ENCODE results near the gene FFAR1.
"Not testable (repeated sequence)": the region's sequence is repeated elsewhere in the genome, so short reads cannot be mapped to it uniquely, and the experiment has no call there.

Gene FFAR1

DNA sequence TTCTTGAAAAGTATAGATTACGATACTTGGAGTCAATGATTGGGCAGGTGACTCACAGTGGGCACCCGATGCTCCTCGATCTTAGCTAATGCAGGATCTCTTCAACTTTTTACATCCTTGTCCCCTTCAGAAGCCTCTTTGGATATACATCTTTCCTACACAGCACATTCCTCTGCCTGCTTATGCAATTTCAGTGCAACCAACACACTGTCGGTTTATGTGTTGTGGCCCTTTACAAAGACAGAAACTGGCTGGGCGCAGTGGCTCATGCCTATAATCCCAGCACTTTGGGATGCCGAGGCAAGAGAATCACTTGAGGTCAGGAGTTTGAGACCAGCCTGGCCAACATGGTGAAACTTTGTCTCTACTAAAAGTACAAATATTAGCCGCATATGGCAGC, 25.8 kb downstream of the FFAR1 start:
- no peaks in the 10 kb centered on the region for H3K27me3 ChIP-seq (ENCODE audit: control insufficient read depth in 2 of 2, insufficient read depth in 2 of 2, low read length in 2 of 2)
- no peak overlapping the region for H3K9ac ChIP-seq (ENCODE audit: low read depth in 1 of 2, low read length in 2 of 2)
- H3K9me3 ChIP-seq (ENCODE audit: control insufficient read depth in 2 of 2, low read length in 2 of 2): no peaks in the 10 kb centered on the region
- no peaks in the 10 kb centered on the region for H3K4me1 ChIP-seq (ENCODE audit: control insufficient read depth in 2 of 2, insufficient read depth in 2 of 2, low read length in 2 of 2)
- no peak overlapping the region for H3K4me3 ChIP-seq (ENCODE audit: low read length in 2 of 2)
- no peaks in the 10 kb centered on the region for H3K36me3 ChIP-seq (ENCODE audit: control insufficient read depth in 2 of 2, insufficient read depth in 2 of 2, low read length in 2 of 2)
- no peak overlapping the region for H3K27ac ChIP-seq (ENCODE audit: low read depth in 2 of 2, low read length in 2 of 2)

DNA sequence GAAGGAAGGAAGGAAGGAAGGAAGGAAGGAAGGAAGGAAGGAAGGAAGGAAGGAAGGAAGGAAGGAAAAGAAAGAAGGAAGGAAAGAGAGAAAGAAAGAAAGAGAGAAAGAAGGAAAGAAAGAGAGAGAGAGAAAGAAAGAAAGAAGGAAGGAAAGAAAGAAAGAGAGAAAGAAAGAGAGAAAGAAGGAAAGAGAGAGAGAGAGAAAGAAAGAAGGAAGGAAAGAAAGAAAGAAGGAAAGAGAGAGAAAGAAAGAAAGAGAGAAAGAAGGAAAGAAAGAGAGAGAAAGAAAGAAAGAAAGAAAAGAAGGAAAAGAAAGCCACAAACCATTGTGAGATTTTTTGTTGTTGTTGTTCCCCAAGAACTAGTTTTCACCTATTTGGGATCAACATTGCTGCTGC, 26.3 kb downstream of the FFAR1 start:
- H3K9me3 ChIP-seq (ENCODE audit: control insufficient read depth in 2 of 2, low read length in 2 of 2); H3K27me3 ChIP-seq (ENCODE audit: control insufficient read depth in 2 of 2, insufficient read depth in 2 of 2, low read length in 2 of 2); H3K9ac ChIP-seq (ENCODE audit: low read depth in 1 of 2, low read length in 2 of 2); H3K4me3 ChIP-seq (ENCODE audit: low read length in 2 of 2); H3K4me1 ChIP-seq (ENCODE audit: control insufficient read depth in 2 of 2, insufficient read depth in 2 of 2, low read length in 2 of 2); H3K36me3 ChIP-seq (ENCODE audit: control insufficient read depth in 2 of 2, insufficient read depth in 2 of 2, low read length in 2 of 2); H3K27ac ChIP-seq (ENCODE audit: low read depth in 2 of 2, low read length in 2 of 2): not testable (repeated sequence)

DNA sequence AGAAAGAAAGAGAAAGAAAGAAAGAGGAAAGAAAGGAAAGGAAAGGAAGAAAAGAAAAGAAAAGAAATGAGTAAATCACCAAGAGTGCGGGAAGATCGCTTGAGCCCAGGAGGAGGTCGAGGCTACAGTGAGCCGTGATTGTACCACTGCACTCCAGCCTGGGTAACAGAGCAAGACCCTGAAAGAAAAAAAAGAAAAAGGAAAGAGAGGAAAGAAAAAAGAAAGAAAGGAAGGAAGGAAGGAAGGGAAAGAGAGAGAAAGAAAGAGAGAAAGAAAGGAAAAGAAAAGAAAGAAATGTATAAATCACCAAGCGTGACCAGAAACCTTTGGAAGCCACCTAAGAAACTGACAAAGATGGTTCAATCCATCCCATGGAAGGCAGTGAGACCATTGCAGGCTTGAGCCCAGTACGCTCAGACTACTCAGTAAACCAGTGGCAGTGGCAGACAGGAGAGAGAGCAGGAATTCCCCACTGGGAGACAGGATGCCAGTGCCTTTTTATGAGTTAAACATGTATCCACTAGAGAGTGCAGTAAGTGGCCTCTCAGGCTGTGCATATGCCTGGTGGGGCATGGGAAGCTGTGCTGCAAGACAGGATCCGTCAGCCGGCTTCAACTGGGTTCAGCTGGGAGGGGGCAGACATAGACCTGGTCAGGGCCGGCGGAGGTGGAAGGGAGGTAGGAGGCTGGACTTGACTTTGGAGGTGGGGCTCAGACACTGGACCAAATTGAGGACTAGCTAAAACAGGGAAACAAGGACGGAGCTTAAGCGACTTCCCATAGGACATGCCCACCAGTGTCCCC, 28.0 kb downstream of the FFAR1 start:
- no peak overlapping the region for H3K4me3 ChIP-seq (ENCODE audit: low read length in 2 of 2)
- H3K36me3 ChIP-seq (ENCODE audit: control insufficient read depth in 2 of 2, insufficient read depth in 2 of 2, low read length in 2 of 2): no peaks in the 10 kb centered on the region
- H3K9me3 ChIP-seq (ENCODE audit: control insufficient read depth in 2 of 2, low read length in 2 of 2): no peaks in the 10 kb centered on the region
- H3K4me1 ChIP-seq (ENCODE audit: control insufficient read depth in 2 of 2, insufficient read depth in 2 of 2, low read length in 2 of 2): no peaks in the 10 kb centered on the region
- no peak overlapping the region for H3K27ac ChIP-seq (ENCODE audit: low read depth in 2 of 2, low read length in 2 of 2)
- H3K9ac ChIP-seq (ENCODE audit: low read depth in 1 of 2, low read length in 2 of 2): no peak overlapping the region
- no peaks in the 10 kb centered on the region for H3K27me3 ChIP-seq (ENCODE audit: control insufficient read depth in 2 of 2, insufficient read depth in 2 of 2, low read length in 2 of 2)

DNA sequence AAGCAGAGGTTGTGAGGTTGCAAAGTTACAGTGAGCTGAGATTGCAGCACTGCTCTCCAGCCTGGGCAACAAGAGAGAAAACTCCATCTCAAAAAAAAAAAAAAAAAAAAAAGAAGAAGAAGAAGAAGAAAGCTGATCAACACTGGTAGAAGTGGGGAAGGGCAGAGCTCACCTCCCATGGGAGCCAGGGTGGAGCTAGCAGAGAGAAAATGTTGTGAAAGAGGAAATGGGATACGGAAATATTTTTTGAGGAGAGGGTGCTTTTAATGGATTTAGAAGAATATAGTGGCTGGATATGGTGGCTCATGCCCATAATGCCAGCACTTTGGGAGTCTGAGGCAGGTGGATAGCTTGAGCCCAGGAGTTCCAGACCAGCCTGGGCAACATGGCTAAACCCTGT, 30.0 kb downstream of the FFAR1 start:
- H3K27ac ChIP-seq (ENCODE audit: low read depth in 2 of 2, low read length in 2 of 2): no peak overlapping the region

DNA sequence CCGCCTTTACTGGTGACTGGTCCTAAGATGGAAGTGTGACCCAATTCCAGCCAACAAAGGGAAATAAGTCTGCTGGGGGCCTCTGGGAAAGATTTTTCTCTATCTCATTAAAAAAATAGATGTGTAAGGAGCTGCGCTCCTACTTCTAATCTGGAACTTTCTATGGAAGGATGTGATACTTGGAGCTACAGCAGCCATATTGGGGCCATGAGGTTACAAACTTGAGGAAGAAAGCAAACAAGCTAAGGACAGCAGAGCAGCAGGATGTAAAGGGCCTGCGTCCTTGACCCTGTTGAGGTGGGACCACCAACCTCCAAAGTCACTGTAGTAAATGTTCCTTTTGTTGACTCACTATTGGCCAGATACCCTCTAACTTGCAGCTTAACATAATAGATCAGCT, 30.7 kb downstream of the FFAR1 start:
- no peaks in the 10 kb centered on the region for H3K36me3 ChIP-seq (ENCODE audit: control insufficient read depth in 2 of 2, insufficient read depth in 2 of 2, low read length in 2 of 2)
- H3K9me3 ChIP-seq (ENCODE audit: control insufficient read depth in 2 of 2, low read length in 2 of 2): no peaks in the 10 kb centered on the region
- H3K27ac ChIP-seq (ENCODE audit: low read depth in 2 of 2, low read length in 2 of 2): no peak overlapping the region
- no peak overlapping the region for H3K9ac ChIP-seq (ENCODE audit: low read depth in 1 of 2, low read length in 2 of 2)
- H3K4me3 ChIP-seq (ENCODE audit: low read length in 2 of 2): no peak overlapping the region
- H3K27me3 ChIP-seq (ENCODE audit: control insufficient read depth in 2 of 2, insufficient read depth in 2 of 2, low read length in 2 of 2): no peaks in the 10 kb centered on the region
- no peaks in the 10 kb centered on the region for H3K4me1 ChIP-seq (ENCODE audit: control insufficient read depth in 2 of 2, insufficient read depth in 2 of 2, low read length in 2 of 2)

More for the DNA sequence above, 30.0 kb downstream of the FFAR1 start:
- Histone ChIP-seq H3K4me1 (ENCODE audit: control insufficient read depth in 2 of 2, insufficient read depth in 2 of 2, low read length in 2 of 2) (no peaks in the 10 kb centered on the region), H3K9me3 (ENCODE audit: control insufficient read depth in 2 of 2, low read length in 2 of 2) (no peaks in the 10 kb centered on the region), H3K4me3 (ENCODE audit: low read length in 2 of 2) (no peak overlapping the region), H3K27me3 (ENCODE audit: control insufficient read depth in 2 of 2, insufficient read depth in 2 of 2, low read length in 2 of 2) (no peaks in the 10 kb centered on the region), H3K36me3 (ENCODE audit: control insufficient read depth in 2 of 2, insufficient read depth in 2 of 2, low read length in 2 of 2) (no peaks in the 10 kb centered on the region), H3K9ac (ENCODE audit: low read depth in 1 of 2, low read length in 2 of 2) (no peak overlapping the region)

DNA sequence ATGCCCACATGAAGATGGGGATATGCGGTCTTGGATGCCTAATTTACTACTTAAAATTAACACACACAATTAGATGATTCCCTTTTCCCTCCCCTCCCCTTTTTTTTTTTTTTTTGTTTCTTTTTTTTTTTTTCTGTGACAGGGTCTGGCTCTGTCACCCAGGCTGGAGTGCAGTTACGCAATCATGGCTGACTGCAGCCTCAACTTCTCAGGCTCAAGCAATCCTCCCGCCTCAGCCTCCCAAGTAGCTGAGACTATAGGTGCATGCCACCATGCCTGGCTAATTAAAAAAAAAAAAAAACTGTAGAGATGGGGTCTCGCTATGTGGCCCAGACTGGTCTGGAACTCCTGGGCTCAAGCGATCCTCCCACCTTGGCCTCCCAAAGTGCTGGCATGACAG, 31.8 kb downstream of the FFAR1 start:
- not testable (repeated sequence) for H3K9me3 ChIP-seq (ENCODE audit: control insufficient read depth in 2 of 2, low read length in 2 of 2); H3K9ac ChIP-seq (ENCODE audit: low read depth in 1 of 2, low read length in 2 of 2); H3K27me3 ChIP-seq (ENCODE audit: control insufficient read depth in 2 of 2, insufficient read depth in 2 of 2, low read length in 2 of 2); H3K36me3 ChIP-seq (ENCODE audit: control insufficient read depth in 2 of 2, insufficient read depth in 2 of 2, low read length in 2 of 2); H3K4me3 ChIP-seq (ENCODE audit: low read length in 2 of 2); H3K4me1 ChIP-seq (ENCODE audit: control insufficient read depth in 2 of 2, insufficient read depth in 2 of 2, low read length in 2 of 2); H3K27ac ChIP-seq (ENCODE audit: low read depth in 2 of 2, low read length in 2 of 2)

DNA sequence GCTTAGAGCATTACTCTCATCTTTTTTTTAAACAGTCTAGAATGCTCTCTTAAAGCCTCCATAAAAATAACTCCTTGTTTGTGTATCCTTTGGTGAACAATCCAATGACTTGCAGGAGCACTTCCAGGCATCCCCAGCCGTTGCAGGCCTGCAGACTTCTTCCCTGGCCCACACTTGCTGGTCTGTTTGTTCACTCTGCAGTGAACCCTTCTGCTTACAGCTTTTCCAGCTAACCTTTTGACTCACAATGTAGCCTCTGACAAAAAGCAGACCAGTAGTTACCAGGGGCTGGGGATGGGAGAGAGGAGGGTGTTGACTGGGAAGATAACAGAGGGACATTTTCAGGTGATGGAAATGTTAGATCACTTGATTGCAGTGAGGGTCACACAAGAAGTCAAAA, 32.3 kb downstream of the FFAR1 start:
- H3K4me1 ChIP-seq (ENCODE audit: control insufficient read depth in 2 of 2, insufficient read depth in 2 of 2, low read length in 2 of 2): no peaks in the 10 kb centered on the region
- H3K9ac ChIP-seq (ENCODE audit: low read depth in 1 of 2, low read length in 2 of 2): no peak overlapping the region
- no peaks in the 10 kb centered on the region for H3K36me3 ChIP-seq (ENCODE audit: control insufficient read depth in 2 of 2, insufficient read depth in 2 of 2, low read length in 2 of 2)
- no peaks in the 10 kb centered on the region for H3K27me3 ChIP-seq (ENCODE audit: control insufficient read depth in 2 of 2, insufficient read depth in 2 of 2, low read length in 2 of 2)
- no peak overlapping the region for H3K4me3 ChIP-seq (ENCODE audit: low read length in 2 of 2)
- H3K9me3 ChIP-seq (ENCODE audit: control insufficient read depth in 2 of 2, low read length in 2 of 2): no peaks in the 10 kb centered on the region
- peak overlapping the region in 1 of 2 donors; percentile 11 for H3K27ac ChIP-seq (ENCODE audit: low read depth in 2 of 2, low read length in 2 of 2)

DNA sequence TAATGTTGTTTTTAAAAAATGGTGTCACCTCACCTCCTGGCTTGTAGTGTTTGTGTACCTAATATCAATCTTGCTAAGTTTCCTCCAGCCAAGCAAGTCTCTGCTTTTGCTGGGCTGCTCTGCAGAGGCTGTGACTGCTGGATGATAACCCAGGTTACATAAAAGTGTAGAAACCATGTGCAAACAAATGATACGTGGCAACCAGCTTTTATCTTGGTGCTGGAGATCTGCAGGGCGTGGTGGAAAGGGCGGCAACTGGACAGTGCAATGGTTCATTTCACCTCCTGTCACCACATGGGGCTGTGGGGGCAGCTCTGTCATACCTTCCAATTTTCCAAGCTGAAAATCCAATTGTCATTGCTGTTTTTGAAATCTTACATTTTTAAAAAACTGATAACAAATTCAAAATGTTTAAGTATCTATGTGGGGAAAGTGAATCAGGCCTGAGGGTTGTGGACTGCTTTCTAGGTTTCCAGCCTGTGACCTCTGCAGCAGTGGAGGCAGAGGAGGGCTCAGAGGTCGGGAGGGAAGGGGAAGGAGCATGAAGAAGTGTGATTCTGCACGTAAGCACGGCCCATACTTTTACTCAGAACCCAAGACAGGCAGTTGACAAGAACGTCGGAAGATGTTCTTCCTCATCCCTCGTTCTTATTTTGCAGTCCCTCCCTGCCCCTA, 32.9 kb downstream of the FFAR1 start:
- H3K9ac ChIP-seq (ENCODE audit: low read depth in 1 of 2, low read length in 2 of 2): no peak overlapping the region
- H3K9me3 ChIP-seq (ENCODE audit: control insufficient read depth in 2 of 2, low read length in 2 of 2): peaks cover 0 to 2% of the 10 kb centered on the region in 2 donors
- H3K36me3 ChIP-seq (ENCODE audit: control insufficient read depth in 2 of 2, insufficient read depth in 2 of 2, low read length in 2 of 2): no peaks in the 10 kb centered on the region
- no peaks in the 10 kb centered on the region for H3K4me1 ChIP-seq (ENCODE audit: control insufficient read depth in 2 of 2, insufficient read depth in 2 of 2, low read length in 2 of 2)
- no peak overlapping the region for H3K4me3 ChIP-seq (ENCODE audit: low read length in 2 of 2)
- H3K27me3 ChIP-seq (ENCODE audit: control insufficient read depth in 2 of 2, insufficient read depth in 2 of 2, low read length in 2 of 2): no peaks in the 10 kb centered on the region
- peak overlapping the region in 1 of 2 donors; percentile 11 for H3K27ac ChIP-seq (ENCODE audit: low read depth in 2 of 2, low read length in 2 of 2)

DNA sequence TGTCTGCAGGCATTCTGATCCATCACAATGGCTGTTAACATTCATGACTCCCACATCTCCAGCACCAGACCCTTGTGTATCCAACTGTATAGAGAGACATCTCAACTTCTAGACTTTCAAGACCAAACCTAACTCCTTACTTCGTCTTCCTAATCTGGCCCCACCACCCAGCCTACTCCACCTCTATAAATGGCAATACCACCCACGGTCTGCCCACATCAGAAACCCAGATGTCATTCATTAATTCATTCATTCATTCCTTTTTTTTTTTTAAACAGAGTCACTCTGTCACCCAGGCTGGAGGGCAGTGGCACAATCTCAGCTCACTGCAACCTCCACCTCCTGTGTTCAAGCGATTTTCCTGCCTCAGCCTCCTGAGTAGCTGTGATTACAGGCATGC, 33.6 kb downstream of the FFAR1 start:
- no peak overlapping the region for H3K27ac ChIP-seq (ENCODE audit: low read depth in 2 of 2, low read length in 2 of 2)
- H3K9ac ChIP-seq (ENCODE audit: low read depth in 1 of 2, low read length in 2 of 2): no peak overlapping the region
- no peaks in the 10 kb centered on the region for H3K27me3 ChIP-seq (ENCODE audit: control insufficient read depth in 2 of 2, insufficient read depth in 2 of 2, low read length in 2 of 2)

DNA sequence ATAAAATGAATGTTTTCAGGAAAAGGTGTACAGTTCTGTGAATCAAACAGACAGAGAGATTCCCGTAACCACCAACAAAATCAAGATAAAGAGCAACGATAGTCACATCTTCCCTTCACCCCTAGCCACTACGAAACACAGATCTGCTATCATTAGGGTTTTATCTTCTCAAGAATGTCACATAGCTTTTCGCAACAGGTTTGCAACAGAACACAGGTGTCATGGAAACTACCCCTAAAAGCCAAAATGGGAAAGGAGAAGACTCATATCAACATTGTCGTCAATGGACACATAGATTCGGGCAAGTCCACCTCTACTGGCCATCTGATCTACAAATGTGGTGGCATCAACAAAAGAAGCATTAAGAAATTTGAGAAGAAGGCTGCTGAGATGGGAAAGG, 34.2 kb downstream of the FFAR1 start:
- Histone ChIP-seq H3K36me3 (ENCODE audit: control insufficient read depth in 2 of 2, insufficient read depth in 2 of 2, low read length in 2 of 2) (no peaks in the 10 kb centered on the region), H3K9ac (ENCODE audit: low read depth in 1 of 2, low read length in 2 of 2) (no peak overlapping the region), H3K9me3 (ENCODE audit: control insufficient read depth in 2 of 2, low read length in 2 of 2) (peaks cover 0 to 2% of the 10 kb centered on the region in 2 donors), H3K4me1 (ENCODE audit: control insufficient read depth in 2 of 2, insufficient read depth in 2 of 2, low read length in 2 of 2) (no peaks in the 10 kb centered on the region), H3K27me3 (ENCODE audit: control insufficient read depth in 2 of 2, insufficient read depth in 2 of 2, low read length in 2 of 2) (no peaks in the 10 kb centered on the region), H3K4me3 (ENCODE audit: low read length in 2 of 2) (no peak overlapping the region), H3K27ac (ENCODE audit: low read depth in 2 of 2, low read length in 2 of 2) (no peak overlapping the region)

More for the DNA sequence above, 33.6 kb downstream of the FFAR1 start:
- Histone ChIP-seq H3K4me3 (ENCODE audit: low read length in 2 of 2) (no peak overlapping the region), H3K9me3 (ENCODE audit: control insufficient read depth in 2 of 2, low read length in 2 of 2) (peaks cover 0 to 2% of the 10 kb centered on the region in 2 donors), H3K4me1 (ENCODE audit: control insufficient read depth in 2 of 2, insufficient read depth in 2 of 2, low read length in 2 of 2) (no peaks in the 10 kb centered on the region), H3K36me3 (ENCODE audit: control insufficient read depth in 2 of 2, insufficient read depth in 2 of 2, low read length in 2 of 2) (no peaks in the 10 kb centered on the region)

Measured in mucosa of rectum (tissue), 2 donors.